ENCODE measurements around the gene METTL25.

METTL25 gene

GRCh38 chr12:82398879-82399278 lies 40.5 kb downstream of the METTL25 start:
- H3K4me3 ChIP-seq (ENCODE audit: low read depth, low read length): no peak overlapping the region
- TF ChIP-seq CTCF (IDR thresholded peaks at IDR 0.05; ENCODE audit: low read depth, low read length): no peak
- no peak for DNase-seq (ENCODE audit: low read depth, low spot score)
- in situ Hi-C loops (cut with HindIII; ENCODE audit: low sequenced_read_pairs): no loop called here

GRCh38 chr12:82400819-82401218 lies 42.5 kb downstream of the METTL25 start:
- H3K4me3 ChIP-seq (ENCODE audit: low read depth, low read length): no peak overlapping the region
- no peak for DNase-seq (ENCODE audit: low read depth, low spot score)
- in situ Hi-C loops (cut with HindIII; ENCODE audit: low sequenced_read_pairs): no loop called here
- TF ChIP-seq CTCF (IDR thresholded peaks at IDR 0.05; ENCODE audit: low read depth, low read length): no peak

GRCh38 chr12:82406651-82407050 lies 48.3 kb downstream of the METTL25 start:
- in situ Hi-C loops (cut with HindIII; ENCODE audit: low sequenced_read_pairs): no loop called here
- TF ChIP-seq CTCF (IDR thresholded peaks at IDR 0.05; ENCODE audit: low read depth, low read length): no peak
- no peak overlapping the region for H3K4me3 ChIP-seq (ENCODE audit: low read depth, low read length)
- no peak for DNase-seq (ENCODE audit: low read depth, low spot score)

GRCh38 chr12:82407481-82407880 lies 49.2 kb downstream of the METTL25 start:
- in situ Hi-C loops (cut with HindIII; ENCODE audit: low sequenced_read_pairs): no loop called here
- no peak for TF ChIP-seq CTCF (IDR thresholded peaks at IDR 0.05; ENCODE audit: low read depth, low read length)
- no peak overlapping the region for H3K4me3 ChIP-seq (ENCODE audit: low read depth, low read length)
- no peak for DNase-seq (ENCODE audit: low read depth, low spot score)

GRCh38 chr12:82408844-82409243 lies 50.5 kb downstream of the METTL25 start:
- TF ChIP-seq CTCF (IDR thresholded peaks at IDR 0.05; ENCODE audit: low read depth, low read length): no peak
- no peak overlapping the region for H3K4me3 ChIP-seq (ENCODE audit: low read depth, low read length)
- in situ Hi-C loops (cut with HindIII; ENCODE audit: low sequenced_read_pairs): no loop called here
- no peak for DNase-seq (ENCODE audit: low read depth, low spot score)

- DNase-seq (ENCODE audit: low read depth, low spot score): peak; percentile 9
- in situ Hi-C loops (cut with HindIII; ENCODE audit: low sequenced_read_pairs): no loop called here
- H3K4me3 ChIP-seq (ENCODE audit: low read depth, low read length): no peak overlapping the region
- no peak for TF ChIP-seq CTCF (IDR thresholded peaks at IDR 0.05; ENCODE audit: low read depth, low read length)
These were observed 53.4 kb downstream of the METTL25 start for GRCh38 chr12:82411546-82412230.
